LHCN-M2 (cell line): ENCODE results near the gene KBTBD7. TPM values are rescaled to one million over a fixed set of nuclear protein-coding genes. Genes with fewer than 3 reads are reported as not detected.

Experiments used
- total RNA-seq: library from RNA; depleted of rRNA; stranded (reverse); fragments of >200 nt; gene quantifications from 2 replicates; pipeline ENCODE4 v1.2.3, GENCODE V29; 2014; rRNA removed

Gene KBTBD7
- total RNA-seq, 1 experiment from 2014 or later, result 8.1 TPM

Other genes starting within 250 kb of the KBTBD7 start
- gene ELF1, start 175.3 kb downstream of the KBTBD7 start, total RNA-seq, result 24.9 and 34.3 TPM in 2 replicates
- gene WBP4, start 133.1 kb downstream of the KBTBD7 start, total RNA-seq, result 9.2 and 11.7 TPM in 2 replicates
- 11.5 and 13.8 TPM in 2 replicates for gene KBTBD6, start 61.8 kb downstream of the KBTBD7 start, total RNA-seq
- 10.2 and 10.9 TPM in 2 replicates for gene MTRF1, start 69.0 kb upstream of the KBTBD7 start, total RNA-seq
- gene NAA16, start 116.7 kb upstream of the KBTBD7 start, total RNA-seq, result 6.5 and 7.6 TPM in 2 replicates